Measurements from ENCODE around the gene MYBPC3. TPM values are rescaled to one million over a fixed set of nuclear protein-coding genes. Genes with fewer than 3 reads are reported as not detected.

The MYBPC3 gene
- total RNA-seq, 1 experiment from 2014 or later: 0.67 TPM

DNA sequence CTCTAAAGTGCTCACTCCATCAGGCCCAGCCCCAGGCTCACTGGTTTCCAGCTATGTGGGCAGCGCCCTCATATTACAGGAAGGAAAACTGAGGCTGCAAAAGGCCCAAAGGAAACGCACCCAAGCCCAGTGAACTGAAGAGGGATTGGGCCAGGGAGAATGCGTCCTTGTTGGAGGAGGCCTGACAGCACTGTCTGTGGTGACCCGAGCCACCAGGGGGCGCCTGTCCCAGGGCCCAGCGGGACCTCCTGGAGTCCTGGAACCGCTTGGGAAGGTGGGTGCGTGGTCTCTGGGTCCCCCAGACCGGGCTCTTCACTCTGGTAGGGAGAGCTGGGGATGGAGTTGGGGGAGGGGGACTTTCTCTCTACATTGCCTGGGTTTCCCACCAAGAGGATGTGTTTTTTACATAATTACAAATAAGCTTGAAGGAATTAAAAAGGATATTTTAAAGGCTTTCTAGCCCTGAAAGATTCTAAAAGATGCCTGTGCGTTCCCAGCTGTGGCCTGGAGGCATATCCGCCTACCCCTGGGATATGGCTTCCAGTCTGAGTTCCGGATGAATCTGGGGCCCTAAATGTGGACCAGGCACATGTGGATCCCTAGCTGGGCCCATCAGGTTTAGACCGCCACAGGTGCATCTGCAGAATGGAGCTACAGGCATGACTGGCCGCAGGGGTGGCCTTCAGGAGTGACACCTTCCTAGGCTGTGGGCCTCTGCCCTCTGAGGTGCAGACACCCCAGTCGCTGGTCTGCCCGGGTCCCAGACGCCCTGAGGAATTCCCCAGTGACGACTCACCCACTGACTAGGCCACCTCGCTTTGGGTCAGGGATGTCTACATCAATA lies 21.6 kb upstream of the MYBPC3 start:
- H3K9ac ChIP-seq (ENCODE audit: low read length): no peak overlapping the region
- H2AFZ ChIP-seq (ENCODE audit: low read length): no peak overlapping the region
- peak; percentile 87 for DNase-seq
- peaks cover 17% of the 10 kb centered on the region for H4K20me1 ChIP-seq (ENCODE audit: insufficient read depth, low read depth, low read length)
- no peak overlapping the region for H3K27ac ChIP-seq (ENCODE audit: low read length)
- peaks cover 35% of the 10 kb centered on the region for H3K4me1 ChIP-seq (ENCODE audit: low read length)
- no peaks in the 10 kb centered on the region for H3K9me2 ChIP-seq (replicated peaks; ENCODE audit: insufficient read depth, low read length)
- no peaks in the 10 kb centered on the region for H3K9me3 ChIP-seq (ENCODE audit: low read length)
- H3K36me3 ChIP-seq (ENCODE audit: insufficient read depth, low read length): peaks cover 31% of the 10 kb centered on the region
- H3K27me3 ChIP-seq (ENCODE audit: low read length): no peaks in the 10 kb centered on the region
- peaks cover 91% of the 10 kb centered on the region for H3K79me2 ChIP-seq (ENCODE audit: low read length)
- H3K4me3 ChIP-seq (ENCODE audit: low read length): no peak overlapping the region
- H3K4me2 ChIP-seq (ENCODE audit: low read depth, low read length, poor library complexity, severe bottlenecking): no peak overlapping the region

- peaks cover 32% of the 10 kb centered on the region for H3K4me1 ChIP-seq (ENCODE audit: low read length)
- no peaks in the 10 kb centered on the region for H3K9me2 ChIP-seq (replicated peaks; ENCODE audit: insufficient read depth, low read length)
- no peak overlapping the region for H3K9ac ChIP-seq (ENCODE audit: low read length)
- no peak overlapping the region for H3K27ac ChIP-seq (ENCODE audit: low read length)
- peaks cover 39% of the 10 kb centered on the region for H3K36me3 ChIP-seq (ENCODE audit: insufficient read depth, low read length)
- H3K27me3 ChIP-seq (ENCODE audit: low read length): no peaks in the 10 kb centered on the region
- H3K4me2 ChIP-seq (ENCODE audit: low read depth, low read length, poor library complexity, severe bottlenecking): no peak overlapping the region
- H4K20me1 ChIP-seq (ENCODE audit: insufficient read depth, low read depth, low read length): peaks cover 17% of the 10 kb centered on the region
- no peak for DNase-seq
- H2AFZ ChIP-seq (ENCODE audit: low read length): no peak overlapping the region
- peaks cover 92% of the 10 kb centered on the region for H3K79me2 ChIP-seq (ENCODE audit: low read length)
- no peaks in the 10 kb centered on the region for H3K9me3 ChIP-seq (ENCODE audit: low read length)
- H3K4me3 ChIP-seq (ENCODE audit: low read length): no peak overlapping the region
Observed at GRCh38 chr11:47372422-47372821, 19.9 kb upstream of the MYBPC3 start.

GRCh38 chr11:47369676-47370075 lies 17.2 kb upstream of the MYBPC3 start:
- no peaks in the 10 kb centered on the region for H3K9me2 ChIP-seq (replicated peaks; ENCODE audit: insufficient read depth, low read length)
- peaks cover 34% of the 10 kb centered on the region for H3K36me3 ChIP-seq (ENCODE audit: insufficient read depth, low read length)
- no peaks in the 10 kb centered on the region for H3K27me3 ChIP-seq (ENCODE audit: low read length)
- no peaks in the 10 kb centered on the region for H4K20me1 ChIP-seq (ENCODE audit: insufficient read depth, low read depth, low read length)
- no peak overlapping the region for H3K4me2 ChIP-seq (ENCODE audit: low read depth, low read length, poor library complexity, severe bottlenecking)
- H3K4me1 ChIP-seq (ENCODE audit: low read length): peaks cover 27% of the 10 kb centered on the region
- H3K27ac ChIP-seq (ENCODE audit: low read length): no peak overlapping the region
- H3K9ac ChIP-seq (ENCODE audit: low read length): no peak overlapping the region
- H2AFZ ChIP-seq (ENCODE audit: low read length): no peak overlapping the region
- H3K4me3 ChIP-seq (ENCODE audit: low read length): no peak overlapping the region
- peaks cover 92% of the 10 kb centered on the region for H3K79me2 ChIP-seq (ENCODE audit: low read length)
- DNase-seq: no peak
- H3K9me3 ChIP-seq (ENCODE audit: low read length): no peaks in the 10 kb centered on the region

- Histone ChIP-seq H3K9me3 (ENCODE audit: low read length) (no peaks in the 10 kb centered on the region), H3K4me3 (ENCODE audit: low read length) (no peak overlapping the region), H3K79me2 (ENCODE audit: low read length) (peaks cover 89% of the 10 kb centered on the region), H3K36me3 (ENCODE audit: insufficient read depth, low read length) (peaks cover 27% of the 10 kb centered on the region; the same call in 1 of the 2 replicates), H4K20me1 (ENCODE audit: insufficient read depth, low read depth, low read length) (no peaks in the 10 kb centered on the region), H3K4me2 (ENCODE audit: low read depth, low read length, poor library complexity, severe bottlenecking) (peak overlapping the region; percentile 0), H3K27me3 (ENCODE audit: low read length) (no peaks in the 10 kb centered on the region), H3K9me2 (replicated peaks; ENCODE audit: insufficient read depth, low read length) (no peaks in the 10 kb centered on the region), H3K27ac (ENCODE audit: low read length) (peak overlapping the region; percentile 34), H3K9ac (ENCODE audit: low read length) (no peak overlapping the region), H3K4me1 (ENCODE audit: low read length) (peaks cover 22% of the 10 kb centered on the region), H2AFZ (ENCODE audit: low read length) (no peak overlapping the region)
- peak; percentile 52 for DNase-seq
Observed at GRCh38 chr11:47366020-47366490, 13.6 kb upstream of the MYBPC3 start.

DNA sequence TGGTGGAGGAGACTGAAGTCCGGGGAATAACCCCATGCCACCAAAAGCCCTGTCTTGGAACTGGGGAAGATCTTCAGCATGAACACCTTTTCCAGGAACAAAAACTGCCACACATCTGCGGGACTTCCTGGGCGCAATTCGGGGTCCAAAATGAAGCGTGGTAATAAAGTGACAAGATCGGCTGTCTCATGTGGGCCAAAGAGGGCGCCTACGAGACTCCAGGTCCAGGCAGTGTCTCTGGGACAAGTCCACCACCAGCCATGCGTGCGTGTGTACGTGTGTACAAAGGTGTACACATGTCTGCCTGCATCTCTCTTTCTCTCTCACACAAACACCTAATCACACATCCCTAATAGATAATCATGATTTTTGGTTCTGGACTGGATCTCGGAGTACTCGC lies 8.9 kb upstream of the MYBPC3 start:
- no peak overlapping the region for H3K9ac ChIP-seq (ENCODE audit: low read length)
- H3K9me3 ChIP-seq (ENCODE audit: low read length): no peaks in the 10 kb centered on the region
- H3K36me3 ChIP-seq (ENCODE audit: insufficient read depth, low read length): peaks cover 25% of the 10 kb centered on the region; the same call in 1 of the 2 replicates
- no peak for DNase-seq
- H3K27ac ChIP-seq (ENCODE audit: low read length): no peak overlapping the region
- no peak overlapping the region for H3K4me3 ChIP-seq (ENCODE audit: low read length)
- H3K27me3 ChIP-seq (ENCODE audit: low read length): no peaks in the 10 kb centered on the region
- no peaks in the 10 kb centered on the region for H3K9me2 ChIP-seq (replicated peaks; ENCODE audit: insufficient read depth, low read length)
- H2AFZ ChIP-seq (ENCODE audit: low read length): no peak overlapping the region
- peaks cover 7% of the 10 kb centered on the region for H3K4me1 ChIP-seq (ENCODE audit: low read length)
- H4K20me1 ChIP-seq (ENCODE audit: insufficient read depth, low read depth, low read length): no peaks in the 10 kb centered on the region
- H3K4me2 ChIP-seq (ENCODE audit: low read depth, low read length, poor library complexity, severe bottlenecking): no peak overlapping the region
- H3K79me2 ChIP-seq (ENCODE audit: low read length): peaks cover 50% of the 10 kb centered on the region

GRCh38 chr11:47360341-47360740 lies 7.8 kb upstream of the MYBPC3 start:
- peaks cover 39% of the 10 kb centered on the region for H3K79me2 ChIP-seq (ENCODE audit: low read length)
- H4K20me1 ChIP-seq (ENCODE audit: insufficient read depth, low read depth, low read length): no peaks in the 10 kb centered on the region

GRCh38 chr11:47359586-47359985 lies 7.1 kb upstream of the MYBPC3 start:
- no peak for DNase-seq
- Histone ChIP-seq H2AFZ (ENCODE audit: low read length) (no peak overlapping the region), H3K27ac (ENCODE audit: low read length) (no peak overlapping the region), H3K79me2 (ENCODE audit: low read length) (peaks cover 32% of the 10 kb centered on the region), H3K36me3 (ENCODE audit: insufficient read depth, low read length) (peaks cover 20% of the 10 kb centered on the region; the same call in 1 of the 2 replicates), H3K4me3 (ENCODE audit: low read length) (no peak overlapping the region), H3K27me3 (ENCODE audit: low read length) (no peaks in the 10 kb centered on the region), H3K9me3 (ENCODE audit: low read length) (no peaks in the 10 kb centered on the region), H3K4me2 (ENCODE audit: low read depth, low read length, poor library complexity, severe bottlenecking) (no peak overlapping the region), H3K9me2 (replicated peaks; ENCODE audit: insufficient read depth, low read length) (no peaks in the 10 kb centered on the region), H4K20me1 (ENCODE audit: insufficient read depth, low read depth, low read length) (no peaks in the 10 kb centered on the region), H3K9ac (ENCODE audit: low read length) (no peak overlapping the region), H3K4me1 (ENCODE audit: low read length) (no peaks in the 10 kb centered on the region)

More at GRCh38 chr11:47360341-47360740, 7.8 kb upstream of the MYBPC3 start:
- no peak overlapping the region for H3K4me2 ChIP-seq (ENCODE audit: low read depth, low read length, poor library complexity, severe bottlenecking)
- no peak for DNase-seq
- no peaks in the 10 kb centered on the region for H3K4me1 ChIP-seq (ENCODE audit: low read length)
- no peak overlapping the region for H2AFZ ChIP-seq (ENCODE audit: low read length)
- no peaks in the 10 kb centered on the region for H3K9me3 ChIP-seq (ENCODE audit: low read length)
- H3K4me3 ChIP-seq (ENCODE audit: low read length): no peak overlapping the region
- H3K36me3 ChIP-seq (ENCODE audit: insufficient read depth, low read length): peaks cover 25% of the 10 kb centered on the region; the same call in 1 of the 2 replicates
- no peak overlapping the region for H3K9ac ChIP-seq (ENCODE audit: low read length)
- no peaks in the 10 kb centered on the region for H3K27me3 ChIP-seq (ENCODE audit: low read length)
- no peak overlapping the region for H3K27ac ChIP-seq (ENCODE audit: low read length)
- no peaks in the 10 kb centered on the region for H3K9me2 ChIP-seq (replicated peaks; ENCODE audit: insufficient read depth, low read length)

GRCh38 chr11:47359162-47359561 lies 6.7 kb upstream of the MYBPC3 start:
- Histone ChIP-seq H3K9me2 (replicated peaks; ENCODE audit: insufficient read depth, low read length) (no peaks in the 10 kb centered on the region), H3K27ac (ENCODE audit: low read length) (no peak overlapping the region), H3K79me2 (ENCODE audit: low read length) (peaks cover 28% of the 10 kb centered on the region), H3K4me2 (ENCODE audit: low read depth, low read length, poor library complexity, severe bottlenecking) (no peak overlapping the region), H4K20me1 (ENCODE audit: insufficient read depth, low read depth, low read length) (no peaks in the 10 kb centered on the region), H3K9me3 (ENCODE audit: low read length) (no peaks in the 10 kb centered on the region), H3K4me3 (ENCODE audit: low read length) (no peak overlapping the region), H3K36me3 (ENCODE audit: insufficient read depth, low read length) (peaks cover 20% of the 10 kb centered on the region; the same call in 1 of the 2 replicates), H3K27me3 (ENCODE audit: low read length) (no peaks in the 10 kb centered on the region), H2AFZ (ENCODE audit: low read length) (no peak overlapping the region), H3K9ac (ENCODE audit: low read length) (no peak overlapping the region), H3K4me1 (ENCODE audit: low read length) (no peaks in the 10 kb centered on the region)
- no peak for DNase-seq

Data from Karpas-422 (cell line).